ENCODE results near the gene FBXO48. TPM values are rescaled to one million over a fixed set of nuclear protein-coding genes. Genes with fewer than 3 reads are reported as not detected.

The FBXO48 gene
- total RNA-seq, 2 donors from 2014 or later, result 1.9 to 2.1 TPM

DNA sequence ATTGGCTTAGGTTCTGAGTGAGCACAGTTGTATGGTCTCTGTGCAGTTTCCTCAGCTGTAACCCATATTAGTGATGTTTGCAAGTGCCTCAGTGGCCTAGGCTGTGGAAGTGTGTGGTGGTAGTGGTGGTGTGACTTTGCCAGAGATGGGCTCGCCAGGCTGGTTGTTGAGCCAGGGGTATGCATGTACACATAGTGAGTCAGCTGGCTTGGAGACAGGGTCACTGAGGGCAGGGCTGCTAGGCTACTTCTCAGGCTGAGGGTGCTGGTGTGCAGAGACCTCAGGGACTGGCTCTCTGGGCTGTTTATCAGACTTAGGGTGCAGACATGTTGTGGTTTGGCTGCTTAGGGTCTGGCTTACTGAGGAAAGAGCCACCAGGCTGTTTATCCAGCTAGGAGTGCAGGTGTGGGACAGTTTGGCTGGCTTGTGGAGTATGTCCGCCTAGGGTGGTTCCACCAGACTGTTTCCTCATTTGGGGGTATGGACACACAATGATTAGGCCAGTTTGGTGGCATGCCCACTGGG lies 15.3 kb upstream of the FBXO48 start:
- Mint-ChIP-seq H3K36me3 (no peaks in the 10 kb centered on the region), H3K27ac (no peak overlapping the region), H3K9me3 (no peaks in the 10 kb centered on the region)
- ATAC-seq (peak in 1 of 2 donors; percentile 14), DNase-seq (ENCODE audit: low spot score in 2 of 2) (no peak)

- Mint-ChIP-seq H3K9me3 (no peaks in the 10 kb centered on the region), H3K36me3 (no peaks in the 10 kb centered on the region), H3K27ac (no peak overlapping the region)
- DNase-seq (ENCODE audit: low spot score in 2 of 2), result no peak
- ATAC-seq, result no peak
Observed at GRCh38 chr2:68478688-68479087, 11.6 kb upstream of the FBXO48 start.

- DNase-seq (ENCODE audit: low spot score in 2 of 2), result no peak
- Mint-ChIP-seq H3K27ac (no peak overlapping the region), H3K9me3 (no peaks in the 10 kb centered on the region), H3K36me3 (no peaks in the 10 kb centered on the region)
- no peak for ATAC-seq
Observed at GRCh38 chr2:68476454-68476853, 9.4 kb upstream of the FBXO48 start.

GRCh38 chr2:68475576-68475975 lies 8.5 kb upstream of the FBXO48 start:
- Mint-ChIP-seq H3K27ac (no peak overlapping the region), H3K9me3 (no peaks in the 10 kb centered on the region), H3K36me3 (no peaks in the 10 kb centered on the region)
- no peak for ATAC-seq
- no peak for DNase-seq (ENCODE audit: low spot score in 2 of 2)

DNA sequence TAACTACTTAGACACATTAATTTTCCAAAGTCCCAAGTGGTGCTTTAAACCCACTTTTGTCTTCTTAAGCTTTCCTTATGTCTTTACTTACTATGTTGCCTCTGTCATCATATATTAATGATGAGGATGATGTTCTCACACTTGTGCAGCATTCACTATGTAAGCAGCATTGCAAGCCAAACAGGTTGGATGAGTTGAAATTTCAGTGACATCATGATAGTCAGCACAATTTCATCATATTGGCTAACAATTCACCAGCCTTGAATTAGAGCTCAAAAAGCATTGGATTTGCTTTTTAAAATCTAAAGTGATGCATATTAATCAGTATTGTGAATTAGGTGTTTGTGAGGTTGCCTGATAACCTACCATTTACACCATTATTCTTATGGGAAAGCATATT lies 8.0 kb upstream of the FBXO48 start:
- Mint-ChIP-seq H3K9me3 (no peaks in the 10 kb centered on the region), H3K27ac (no peak overlapping the region), H3K36me3 (no peaks in the 10 kb centered on the region)
- DNase-seq (ENCODE audit: low spot score in 2 of 2), result no peak
- no peak for ATAC-seq

DNA sequence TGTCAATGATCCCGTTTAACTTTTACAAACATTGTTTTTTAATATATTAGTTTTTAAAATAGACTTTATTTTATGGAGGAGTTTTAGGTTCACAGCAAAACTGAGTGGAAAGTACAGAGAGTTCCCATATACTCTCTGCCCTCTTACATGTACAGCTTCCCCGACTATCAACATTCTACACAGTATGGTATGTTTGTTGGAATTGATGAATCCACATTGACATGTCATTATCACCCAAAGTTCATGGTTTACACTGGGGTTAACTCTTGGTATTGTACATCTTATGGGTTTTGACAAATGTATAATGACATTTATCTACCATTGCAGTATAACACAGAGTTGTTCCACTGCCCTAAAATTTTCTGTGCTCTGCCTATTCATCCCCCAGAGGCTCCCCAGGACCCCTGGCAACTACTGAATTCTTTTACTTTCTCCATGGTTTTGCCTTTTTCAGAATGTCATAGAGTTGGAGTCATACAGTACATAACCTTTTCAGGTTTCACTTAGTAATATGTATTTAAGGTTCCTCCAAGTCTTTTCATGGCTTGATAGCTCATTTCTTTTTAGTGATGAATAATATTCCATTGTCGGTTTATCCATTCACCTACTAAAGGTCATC lies 5.8 kb upstream of the FBXO48 start:
- Mint-ChIP-seq H3K36me3 (no peaks in the 10 kb centered on the region), H3K9me3 (no peaks in the 10 kb centered on the region), H3K27ac (no peak overlapping the region)
- ATAC-seq (peak; percentile 54 to 82), DNase-seq (ENCODE audit: low spot score in 2 of 2) (no peak)

DNA sequence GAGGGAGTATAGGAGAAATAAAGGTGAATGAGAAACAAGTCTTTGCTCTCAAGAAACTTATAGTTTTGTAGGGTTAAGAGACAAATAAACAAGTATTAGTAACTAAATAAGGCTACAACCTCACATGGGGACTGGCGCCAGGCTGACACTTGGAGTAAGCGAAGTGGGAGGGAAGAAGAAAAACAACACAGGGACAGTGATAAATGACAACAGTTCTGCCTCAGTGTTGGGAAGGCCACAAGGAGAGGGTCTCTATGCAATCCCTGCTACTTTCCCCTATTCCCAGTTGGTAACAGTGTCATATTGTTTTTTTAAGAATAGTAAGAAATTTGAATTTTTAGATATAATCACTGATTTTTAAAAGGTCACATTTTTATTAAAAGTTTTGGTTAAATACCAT lies 4.3 kb upstream of the FBXO48 start:
- peaks cover 6 to 7% of the 10 kb centered on the region in 2 donors for H3K36me3 Mint-ChIP-seq
- no peaks in the 10 kb centered on the region for H3K9me3 Mint-ChIP-seq
- DNase-seq (ENCODE audit: low spot score in 2 of 2) (no peak), ATAC-seq (no peak)
- H3K27ac Mint-ChIP-seq, result no peak overlapping the region

DNA sequence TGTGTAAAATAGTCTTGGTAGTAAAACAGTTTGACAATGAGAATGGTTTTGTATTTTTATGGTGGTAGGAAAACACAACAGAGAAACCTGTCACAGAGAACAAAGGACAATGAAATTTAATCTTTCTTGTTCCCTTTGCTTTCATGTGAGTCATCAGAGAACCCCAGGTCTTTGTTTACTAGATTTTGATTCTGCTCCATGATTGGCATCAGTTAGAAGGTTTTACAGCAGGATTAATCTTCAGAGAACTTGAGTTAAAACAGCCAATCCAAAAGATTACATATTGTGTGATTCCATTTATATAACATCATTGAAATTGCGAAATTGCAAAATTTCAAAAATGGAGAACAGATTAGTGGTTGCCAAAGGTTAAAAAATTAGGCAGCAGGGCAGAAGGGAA lies 2.8 kb upstream of the FBXO48 start:
- ATAC-seq (no peak), DNase-seq (ENCODE audit: low spot score in 2 of 2) (no peak)
- H3K27ac Mint-ChIP-seq, result no peak overlapping the region
- H3K36me3 Mint-ChIP-seq, result peaks cover 6 to 8% of the 10 kb centered on the region in 2 donors
- no peaks in the 10 kb centered on the region for H3K9me3 Mint-ChIP-seq

DNA sequence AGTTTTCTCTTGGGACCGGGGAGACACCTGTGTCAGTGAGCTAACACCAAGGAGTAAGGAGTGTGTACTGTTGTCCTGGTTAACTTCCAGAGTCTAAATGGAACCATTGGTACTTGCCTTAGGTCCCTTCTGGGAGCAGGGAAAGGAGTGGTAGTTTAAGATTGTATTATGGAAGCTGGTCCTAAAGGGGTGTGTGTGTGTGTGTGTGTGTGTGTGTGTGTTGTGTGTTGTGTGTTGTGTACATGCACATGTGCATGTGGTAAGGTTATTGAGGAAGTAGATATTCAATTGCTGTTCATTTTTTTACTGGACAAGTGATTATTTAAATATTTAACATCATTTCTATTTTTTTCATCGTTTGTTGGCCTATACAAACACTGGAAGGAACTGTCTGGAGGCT lies 1.7 kb upstream of the FBXO48 start:
- peaks cover 6 to 8% of the 10 kb centered on the region in 2 donors for H3K36me3 Mint-ChIP-seq
- H3K27ac Mint-ChIP-seq, result no peak overlapping the region
- H3K9me3 Mint-ChIP-seq, result no peaks in the 10 kb centered on the region
- ATAC-seq (no peak), DNase-seq (ENCODE audit: low spot score in 2 of 2) (no peak)

- Mint-ChIP-seq H3K27ac (peak overlapping the region; percentile 95 to 98), H3K9me3 (no peaks in the 10 kb centered on the region), H3K36me3 (peaks cover 6 to 8% of the 10 kb centered on the region in 2 donors)
- ATAC-seq (peak; percentile 31 to 32), DNase-seq (ENCODE audit: low spot score in 2 of 2) (no peak)
Observed at GRCh38 chr2:68466778-68467076, 367 bp downstream of the FBXO48 start.

GRCh38 chr2:68466361-68466777 lies 725 bp downstream of the FBXO48 start:
- Mint-ChIP-seq H3K36me3 (peaks cover 6 to 8% of the 10 kb centered on the region in 2 donors), H3K27ac (peak overlapping the region; percentile 95 to 98), H3K9me3 (no peaks in the 10 kb centered on the region)
- peak; percentile 33 to 43 for ATAC-seq
- DNase-seq (ENCODE audit: low spot score in 2 of 2), result peak; percentile 56 to 69

DNA sequence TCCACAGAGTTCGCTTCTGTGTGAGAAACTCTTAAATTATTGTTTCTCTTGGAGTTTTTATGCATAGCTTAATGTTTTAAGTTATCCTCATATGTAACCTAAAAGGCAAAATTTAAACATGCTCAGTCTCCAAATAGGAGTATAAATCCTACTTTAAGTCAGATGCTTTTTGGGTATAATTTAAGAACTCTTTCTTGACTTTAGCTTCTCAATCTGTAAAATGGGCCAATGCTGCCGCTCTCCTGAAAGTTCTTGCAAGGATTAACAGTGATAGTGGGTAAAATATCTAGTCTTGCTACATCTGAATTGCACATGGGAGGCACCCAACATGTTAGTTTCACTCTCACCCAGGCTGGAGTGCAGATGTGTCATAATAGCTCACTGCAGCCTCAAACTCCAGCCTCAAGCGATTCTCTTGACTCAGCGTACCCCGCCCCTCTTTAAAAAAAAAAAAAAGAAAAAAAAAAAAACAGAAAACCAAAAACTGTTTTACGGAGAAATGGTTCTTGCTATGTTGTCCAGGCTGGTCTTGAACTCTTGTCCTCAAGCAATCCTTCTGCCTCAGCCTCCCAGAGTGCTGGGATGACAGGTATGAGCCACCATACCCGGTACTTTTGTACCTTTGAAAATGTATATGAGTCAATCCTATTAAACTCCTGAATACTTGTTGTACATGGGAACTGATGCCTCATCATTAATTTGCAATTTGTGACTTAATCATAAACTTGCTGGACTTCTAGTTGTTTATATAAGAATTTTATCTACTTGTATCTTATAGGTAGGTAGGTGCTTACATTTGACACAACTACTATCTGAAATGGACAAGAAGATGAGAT lies 1.8 kb downstream of the FBXO48 start:
- Mint-ChIP-seq H3K36me3 (peaks cover 6 to 8% of the 10 kb centered on the region in 2 donors), H3K27ac (peak overlapping the region in 1 of 2 donors; percentile 95), H3K9me3 (no peaks in the 10 kb centered on the region)
- peak in 1 of 2 donors; percentile 26 for DNase-seq (ENCODE audit: low spot score in 2 of 2)
- peak in 1 of 2 donors; percentile 42 for ATAC-seq

GRCh38 chr2:68464651-68465050 lies 2.4 kb downstream of the FBXO48 start:
- DNase-seq (ENCODE audit: low spot score in 2 of 2) (no peak), ATAC-seq (no peak)
- Mint-ChIP-seq H3K9me3 (no peaks in the 10 kb centered on the region), H3K27ac (no peak overlapping the region), H3K36me3 (peaks cover 6 to 8% of the 10 kb centered on the region in 2 donors)

DNA sequence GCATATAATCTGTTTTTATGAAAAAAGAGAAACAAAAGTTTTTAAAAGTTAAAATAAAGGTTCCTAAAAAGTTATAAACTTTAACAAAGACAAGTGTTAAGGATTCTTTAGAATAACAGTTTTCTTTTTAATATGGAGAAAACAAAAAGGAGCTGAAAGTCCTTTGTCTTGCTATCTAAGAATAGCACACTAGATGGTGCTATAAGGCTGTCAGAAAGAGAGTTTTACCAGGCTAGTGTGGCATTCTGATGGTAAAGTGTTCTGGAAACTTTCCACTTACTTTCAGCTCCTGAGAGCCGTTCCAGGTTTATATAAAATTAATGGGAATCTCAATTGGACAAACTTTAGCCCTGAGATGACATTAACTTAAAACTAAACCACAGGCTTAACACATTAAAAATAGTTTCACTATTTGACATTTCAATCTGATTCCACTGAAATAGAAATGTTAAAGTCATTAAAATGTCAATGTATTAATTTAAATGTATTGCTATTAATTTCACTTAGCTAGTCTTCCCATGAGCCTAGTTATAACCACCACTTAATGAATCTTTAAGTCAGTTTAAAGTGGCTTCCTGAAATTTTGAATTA lies 3.7 kb downstream of the FBXO48 start:
- Mint-ChIP-seq H3K9me3 (no peaks in the 10 kb centered on the region), H3K27ac (no peak overlapping the region), H3K36me3 (peaks cover 6 to 8% of the 10 kb centered on the region in 2 donors)
- DNase-seq (ENCODE audit: low spot score in 2 of 2), result no peak
- ATAC-seq, result no peak

DNA sequence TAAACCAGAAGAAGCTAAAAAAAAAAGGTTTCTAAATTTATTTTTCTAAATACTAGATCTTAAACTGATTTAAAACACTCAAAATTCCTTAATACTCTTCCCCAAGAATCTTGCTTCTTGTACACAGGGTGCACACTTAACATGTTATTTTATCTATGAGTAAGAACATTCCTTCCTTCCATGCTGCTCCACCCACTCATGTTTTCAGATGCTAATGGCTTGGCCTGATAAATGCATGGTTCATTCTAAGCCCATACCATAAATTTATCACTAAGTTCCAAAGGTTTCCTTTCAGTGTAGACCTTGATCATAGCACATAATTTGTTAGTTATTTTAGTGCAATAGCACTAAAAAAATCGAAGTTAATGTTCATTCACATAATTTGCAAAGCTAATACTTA lies 8.1 kb downstream of the FBXO48 start:
- Mint-ChIP-seq H3K27ac (peak overlapping the region in 1 of 2 donors; percentile 39), H3K9me3 (no peaks in the 10 kb centered on the region), H3K36me3 (no peaks in the 10 kb centered on the region)
- DNase-seq (ENCODE audit: low spot score in 2 of 2), result no peak
- no peak for ATAC-seq

DNA sequence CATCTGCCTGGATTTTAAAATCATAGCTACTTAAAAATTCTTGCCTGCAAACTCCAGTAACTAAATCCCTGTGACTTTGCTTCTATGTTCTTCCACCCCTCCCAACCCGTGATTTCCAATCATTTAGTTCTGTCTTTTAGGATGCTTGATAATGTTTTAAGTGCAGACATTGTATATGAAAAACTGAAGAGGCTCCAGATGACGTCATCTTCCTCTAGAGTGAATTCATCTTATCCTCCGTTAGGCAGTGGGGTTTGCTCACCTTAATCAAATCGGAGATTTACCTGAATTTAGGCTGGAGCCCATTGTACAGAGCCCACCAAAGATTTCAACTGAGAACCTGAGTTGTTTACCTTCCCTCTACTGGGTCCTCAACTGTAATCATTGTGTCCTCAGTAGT lies 10.9 kb downstream of the FBXO48 start:
- DNase-seq (ENCODE audit: low spot score in 2 of 2) (no peak), ATAC-seq (no peak)
- no peaks in the 10 kb centered on the region for H3K9me3 Mint-ChIP-seq
- H3K36me3 Mint-ChIP-seq, result no peaks in the 10 kb centered on the region
- no peak overlapping the region for H3K27ac Mint-ChIP-seq

- no peak overlapping the region for H3K27ac Mint-ChIP-seq
- H3K9me3 Mint-ChIP-seq, result no peaks in the 10 kb centered on the region
- ATAC-seq (no peak), DNase-seq (ENCODE audit: low spot score in 2 of 2) (no peak)
- H3K36me3 Mint-ChIP-seq, result no peaks in the 10 kb centered on the region
Observed at GRCh38 chr2:68454719-68455118, 12.4 kb downstream of the FBXO48 start.

Data from activated naive CD4-positive, alpha-beta T cell treated with anti-CD3 and anti-CD28 coated beads, Interleukin-2, amount 50 U/mL, for 72 hours (primary cell).